IMR-90 (cell line): ENCODE results near the gene PKIG. TPM values are rescaled to one million over a fixed set of nuclear protein-coding genes. Genes with fewer than 3 reads are reported as not detected.

ENCODE experiments used
- ATAC-seq: fragments of 200-7000 bp; cut with Tn5 transposase; 2 replicates; pipeline ENCODE4 v1.9.1; 2020; ENCODE audit warnings: low read depth, mild to moderate bottlenecking, moderate library complexity
- BruUV-seq: library from RNA; stranded (reverse); fragments of 400-500 nt; replicated peaks from 2 replicates; lab custom pipeline; 2021; lab: Mats Ljungman, UMichigan
- CTCF ChIA-PET: fragments of 300-600 bp; formaldehyde crosslinking; extraction: SDS; loops from one replicate; lab custom pipeline; 2021; ENCODE audit warnings: antibody characterized with exemption; lab: Yijun Ruan, JAX
- POLR2A ChIA-PET: fragments of 300-600 bp; sonication (Branson Sonifier 250); formaldehyde crosslinking; loops from one replicate; lab custom pipeline; 2022; ENCODE audit warnings: antibody characterized with exemption; ENCODE audit not compliant: unreplicated experiment; lab: Charles Lee
- DNase-seq: peaks from one replicate; pipeline ENCODE4 v3.0.0; 2013
- H2AFZ ChIP-seq: replicated peaks from 2 replicates; pipeline ENCODE3; 2013; ENCODE audit warnings: low read length, mild to moderate bottlenecking; ENCODE audit not compliant: poor library complexity
- H2AK5ac ChIP-seq: 2 replicates; pipeline ENCODE4 v1.6.1; 2013; ENCODE audit warnings: low read depth, low read length, inconsistent platforms
- H2AK9ac ChIP-seq: replicated peaks from 2 replicates; pipeline ENCODE3; 2013; ENCODE audit warnings: mild to moderate bottlenecking, low read depth, low read length, moderate library complexity; ENCODE audit not compliant: poor library complexity
- H2BK120ac ChIP-seq: 2 replicates; pipeline ENCODE4 v1.6.1; 2013; ENCODE audit warnings: low read depth, low read length, inconsistent platforms
- H2BK15ac ChIP-seq: 3 replicates; pipeline ENCODE4 v1.6.1; 2013; ENCODE audit warnings: low read depth, low read length, inconsistent platforms
- H2BK20ac ChIP-seq: 2 replicates; pipeline ENCODE4 v1.6.1; 2013; ENCODE audit warnings: low read depth, mild to moderate bottlenecking, inconsistent platforms, low read length, moderate library complexity
- H2BK5ac ChIP-seq: 2 replicates; pipeline ENCODE4 v1.6.1; 2013; ENCODE audit warnings: mild to moderate bottlenecking, low read depth, low read length, inconsistent platforms; ENCODE audit not compliant: poor library complexity, severe bottlenecking
- H3K14ac ChIP-seq: replicated peaks from 2 replicates; pipeline ENCODE4 v1.6.1; 2013; ENCODE audit warnings: low read depth, low read length, inconsistent platforms
- H3K18ac ChIP-seq: 2 replicates; pipeline ENCODE4 v1.6.1; 2013; ENCODE audit warnings: low read depth, low read length, control low read depth
- H3K23ac ChIP-seq: 2 replicates; pipeline ENCODE4 v1.6.1; 2013; ENCODE audit warnings: low read depth, low read length, inconsistent platforms
- H3K27ac ChIP-seq: 2 replicates; pipeline ENCODE4 v1.5.1; 2013; ENCODE audit warnings: mild to moderate bottlenecking, control low read depth, low read length; ENCODE audit not compliant: insufficient read depth
- H3K27me3 ChIP-seq: 2 replicates; pipeline ENCODE4 v1.6.1; 2013; ENCODE audit warnings: low read length; ENCODE audit not compliant: control insufficient read depth, insufficient read depth
- H3K36me3 ChIP-seq: 2 replicates; pipeline ENCODE4 v1.6.1; 2013; ENCODE audit warnings: low read length, mixed read lengths; ENCODE audit not compliant: control insufficient read depth, insufficient read depth
- H3K4ac ChIP-seq: 2 replicates; pipeline ENCODE4 v1.6.1; 2013; ENCODE audit warnings: low read depth, low read length, inconsistent platforms
- H3K4me1 ChIP-seq: 2 replicates; pipeline ENCODE4 v1.6.1; 2013; ENCODE audit warnings: low read length, mixed read lengths; ENCODE audit not compliant: control insufficient read depth, insufficient read depth
- H3K4me2 ChIP-seq: 2 replicates; pipeline ENCODE4 v1.6.1; 2013; ENCODE audit warnings: low read depth, mild to moderate bottlenecking, control low read depth, low read length, moderate library complexity
- H3K4me3 ChIP-seq: 2 replicates; pipeline ENCODE4 v1.5.1; 2013; ENCODE audit warnings: low read depth, mild to moderate bottlenecking, control low read depth, low read length, moderate library complexity; ENCODE audit not compliant: insufficient read depth
- H3K56ac ChIP-seq: 2 replicates; pipeline ENCODE4 v1.6.1; 2013; ENCODE audit warnings: low read length, inconsistent platforms; ENCODE audit not compliant: insufficient read depth; ENCODE audit errors: extremely low read depth
- H3K79me1 ChIP-seq, 2 experiments: 2 replicates each; pipeline ENCODE4 v1.6.1; 2013; ENCODE audit warnings: low read length in 2 of 2, inconsistent platforms in 1 of 2, low read depth in 1 of 2
- H3K9ac ChIP-seq: 2 replicates; pipeline ENCODE4 v1.6.1; 2013; ENCODE audit warnings: low read depth, low read length, control low read depth
- H3K9me1 ChIP-seq: 2 replicates; pipeline ENCODE4 v1.6.1; 2013; ENCODE audit warnings: low read length, inconsistent platforms; ENCODE audit not compliant: insufficient read depth
- H3K9me3 ChIP-seq: 2 replicates; pipeline ENCODE4 v1.6.1; 2013; ENCODE audit warnings: low read length; ENCODE audit not compliant: control insufficient read depth, insufficient read depth
- H4K20me1 ChIP-seq: 2 replicates; pipeline ENCODE4 v1.6.1; 2013; ENCODE audit warnings: low read length, inconsistent platforms; ENCODE audit not compliant: insufficient read depth
- H4K5ac ChIP-seq: 2 replicates; pipeline ENCODE4 v1.6.1; 2013; ENCODE audit warnings: mild to moderate bottlenecking, low read depth, low read length, control low read depth
- H4K8ac ChIP-seq, 2 experiments: 2 replicates each; pipeline ENCODE4 v1.6.1; 2013; ENCODE audit warnings: low read depth in 2 of 2, low read length in 2 of 2, control low read depth in 1 of 2, inconsistent platforms in 1 of 2
- H4K91ac ChIP-seq: 2 replicates; pipeline ENCODE4 v1.6.1; 2013; ENCODE audit warnings: low read depth, low read length, inconsistent platforms; ENCODE audit not compliant: insufficient read depth
- BHLHE40 ChIP-seq: fragments of 150-350 bp; IDR thresholded peaks from 2 replicates; pipeline ENCODE4 v1.6.1; 2016; ENCODE audit warnings: mild to moderate bottlenecking, low read depth, low read length
- CHD1 ChIP-seq: IDR thresholded peaks from 2 replicates; pipeline ENCODE4 v1.6.1; 2012; ENCODE audit warnings: low read depth, low read length, improper control_type of control experiment
- CTCF ChIP-seq: conservative IDR thresholded peaks from 2 replicates; pipeline ENCODE4 v1.5.1; 2012; ENCODE audit warnings: mild to moderate bottlenecking, low read depth, low read length, improper control_type of control experiment
- FOS ChIP-seq: fragments of 150-350 bp; IDR thresholded peaks from 2 replicates; pipeline ENCODE4 v1.6.1; 2016; ENCODE audit warnings: low read depth, low read length
- MAZ ChIP-seq: IDR thresholded peaks from 2 replicates; pipeline ENCODE4 v1.6.1; 2012; ENCODE audit warnings: low read depth, mild to moderate bottlenecking, low read length, improper control_type of control experiment, moderate library complexity, borderline replicate concordance
- MXI1 ChIP-seq: IDR thresholded peaks from 2 replicates; pipeline ENCODE4 v1.6.1; 2012; ENCODE audit warnings: low read depth, mild to moderate bottlenecking, low read length, moderate library complexity, borderline replicate concordance
- NFE2L2 ChIP-seq: fragments of 150-350 bp; IDR thresholded peaks from 2 replicates; pipeline ENCODE4 v1.6.1; 2016; ENCODE audit warnings: low read depth, mild to moderate bottlenecking, low read length
- POLR2A ChIP-seq: IDR thresholded peaks from 2 replicates; pipeline ENCODE4 v1.6.1; 2012; ENCODE audit warnings: mild to moderate bottlenecking, low read depth, low read length
- RAD21 ChIP-seq: IDR thresholded peaks from 2 replicates; pipeline ENCODE4 v1.6.1; 2012; ENCODE audit warnings: low read length, improper control_type of control experiment
- USF2 ChIP-seq: fragments of 150-350 bp; IDR thresholded peaks from 2 replicates; pipeline ENCODE4 v1.6.1; 2017; ENCODE audit warnings: mild to moderate bottlenecking, antibody characterized with exemption, low read length, low read depth
- WGBS, 2 experiments: methylation state at CpG; one replicate each; pipeline versions ENCODE4 v1.1.5 to v1.1.7; 2013; ENCODE audit warnings: missing lambda C conversion rate in 2 of 2; ENCODE audit not compliant: insufficient read length in 1 of 2; ENCODE audit errors: extremely low coverage in 2 of 2; 5-methylcytosine and 5-hydroxymethylcytosine counted together
- dilution Hi-C: fragments of 300-500 bp; cut with HindIII; formaldehyde crosslinking; loops from one replicate; pipeline ENCODE4 v1.14.3; 2018; ENCODE audit warnings: low sequenced_read_pairs; ENCODE audit not compliant: unreplicated experiment
- in situ Hi-C: fragments of 300-500 bp; cut with MboI; formaldehyde crosslinking; loops from 3 replicates; pipeline ENCODE4 v1.14.3; 2019; ENCODE audit warnings: low sequenced_read_pairs, inconsistent platforms, mixed read lengths
- intact Hi-C: fragments of 100-400 bp; cut with micrococcal nuclease; formaldehyde crosslinking; loops from 2 replicates; pipeline ENCODE4 v1.10.0; 2022
- polyA plus RNA-seq, 3 experiments: library from polyadenylated mRNA; depleted of rRNA; stranded (reverse); fragments of >200 nt; gene quantifications; 2 replicates each; pipeline ENCODE4 v1.2.3, GENCODE V29; 2012; ENCODE audit warnings: low replicate concordance in 1 of 3
- total RNA-seq: library from RNA; depleted of rRNA; stranded (reverse); fragments of >200 nt; gene quantifications from 2 replicates; pipeline ENCODE4 v1.2.3, GENCODE V29; 2012

The PKIG gene
- total and polyA plus RNA-seq, 2 of the 4 experiments (the other 2 are of a cell fraction) = 78.3 to 89.6 TPM

DNA sequence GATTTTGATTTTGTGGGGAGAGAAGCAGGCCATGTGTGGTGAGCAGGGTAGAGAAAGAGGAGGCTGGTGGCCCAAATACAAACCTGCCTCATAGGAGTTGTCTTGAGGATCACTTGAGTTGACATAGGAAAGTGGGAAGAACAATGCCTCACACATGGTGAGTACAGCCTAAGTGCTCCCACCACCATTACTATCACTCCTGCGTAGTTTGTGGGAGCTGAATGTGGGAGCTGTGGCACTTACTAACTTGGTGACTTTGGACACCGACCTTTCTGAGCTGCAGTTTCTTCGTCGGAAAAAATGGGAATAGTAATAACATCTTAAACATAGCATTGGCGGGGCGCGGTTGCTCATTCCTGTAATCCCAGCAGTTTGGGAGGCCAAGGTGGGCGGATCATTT, 35.0 kb upstream of the PKIG start:
- no peak overlapping the region for H3K23ac ChIP-seq
- peaks cover 13% of the 10 kb centered on the region for H3K4me1 ChIP-seq
- no peaks in the 10 kb centered on the region for H4K20me1 ChIP-seq
- H2BK120ac ChIP-seq = peak overlapping the region; percentile 39
- H3K4me3 ChIP-seq = no peak overlapping the region
- DNase-seq (no peak), ATAC-seq (no peak)
- no peaks in the 10 kb centered on the region for H3K9me1 ChIP-seq
- ChIA-PET POLR2A (no interaction called here), CTCF (interaction anchor here (1.0 kb wide), 1 partner anchor 63 kb away, joined by 4 read pairs; no protein-coding TSS in a partner anchor)
- no peak overlapping the region for H2BK20ac ChIP-seq
- H4K91ac ChIP-seq = peak overlapping the region; percentile 32
- H3K27me3 ChIP-seq = no peaks in the 10 kb centered on the region
- in situ Hi-C loops = no loop called here
- dilution Hi-C loops = no loop called here
- no peak overlapping the region for H3K56ac ChIP-seq
- intact Hi-C loops = no loop called here
- no peak overlapping the region for H2BK5ac ChIP-seq
- no TSS peak for BruUV-seq
- H3K14ac ChIP-seq = peak overlapping the region; percentile 68; the same call in 1 of the 2 replicates
- no peak overlapping the region for H3K27ac ChIP-seq
- no peaks in the 10 kb centered on the region for H3K36me3 ChIP-seq
- H3K18ac ChIP-seq = peak overlapping the region; percentile 24; the same call in 1 of the 2 replicates
- peaks cover 12 to 16% of the 10 kb centered on the region in 2 experiments for H3K79me1 ChIP-seq
- no peak overlapping the region for H2AK9ac ChIP-seq
- no peaks in the 10 kb centered on the region for H3K9me3 ChIP-seq
- peak overlapping the region; percentile 90; the same call in 1 of the 2 replicates for H2AK5ac ChIP-seq
- TF ChIP-seq FOS (no peak), CTCF (no peak), POLR2A (no peak), NFE2L2 (no peak), MAZ (no peak), USF2 (no peak), BHLHE40 (no peak), RAD21 (no peak), MXI1 (no peak), CHD1 (no peak)
- no peak overlapping the region for H4K5ac ChIP-seq
- peak overlapping the region; percentile 96; the same call in 1 of the 3 replicates for H2BK15ac ChIP-seq
- peak overlapping the region; percentile 30 for H3K4ac ChIP-seq
- H3K4me2 ChIP-seq = no peak overlapping the region
- no peak overlapping the region for H2AFZ ChIP-seq
- H3K9ac ChIP-seq = no peak overlapping the region
- 100% methylated on average over 1 of the region's 8 CpGs; no CpG with 5 or more reads in 1 of the 2 experiments for WGBS, 2 experiments
- no peak overlapping the region; a peak in 1 of 4 replicates for H4K8ac ChIP-seq
